Activated CD8-positive, alpha-beta memory T cell treated with anti-CD3 and anti-CD28 coated beads for 24 hours (primary cell): ENCODE results near the gene NUF2.
A peak's percentile ranks its signal among the peaks of the same experiment; 100 is the strongest.
"Not testable (repeated sequence)": the region's sequence is repeated elsewhere in the genome, so short reads cannot be mapped to it uniquely, and the experiment has no call there.

ENCODE experiments used
- DNase-seq: peaks from one replicate; pipeline ENCODE4 v3.0.0-alpha.2; 2020

The NUF2 gene

GRCh38 chr1:163321311-163322305, at the start of gene NUF2:
Gene NUF2 (plus strand): TSS chr1:163321954. CDS start chr1:163326052, 4,098 bp downstream.
- peak; percentile 99 for DNase-seq

- DNase-seq, result no peak
Measured at GRCh38 chr1:163273766-163274441, 47.9 kb upstream of the NUF2 start.

GRCh38 chr1:163275222-163275621, 46.5 kb upstream of the NUF2 start:
- no peak for DNase-seq

- DNase-seq, result no peak
Measured at GRCh38 chr1:163278602-163279001, 43.2 kb upstream of the NUF2 start.

- DNase-seq, result not testable (repeated sequence)
Measured at GRCh38 chr1:163284867-163285266, 36.9 kb upstream of the NUF2 start.

- DNase-seq, result no peak
Measured at GRCh38 chr1:163290025-163290640, 31.6 kb upstream of the NUF2 start.

- no peak for DNase-seq
Measured at GRCh38 chr1:163291461-163291860, 30.3 kb upstream of the NUF2 start.

GRCh38 chr1:163292153-163292552, 29.6 kb upstream of the NUF2 start:
- not testable (repeated sequence) for DNase-seq

- DNase-seq, result not testable (repeated sequence)
Measured at GRCh38 chr1:163293497-163293896, 28.3 kb upstream of the NUF2 start.

GRCh38 chr1:163295949-163296348, 25.8 kb upstream of the NUF2 start:
- no peak for DNase-seq

GRCh38 chr1:163296504-163297263, 25.1 kb upstream of the NUF2 start:
- DNase-seq, result no peak

- DNase-seq, result no peak
Measured at GRCh38 chr1:163298365-163298764, 23.4 kb upstream of the NUF2 start.

GRCh38 chr1:163300568-163300967, 21.2 kb upstream of the NUF2 start:
- no peak for DNase-seq

- no peak for DNase-seq
Measured at GRCh38 chr1:163303561-163303960, 18.2 kb upstream of the NUF2 start.

GRCh38 chr1:163305441-163305840, 16.3 kb upstream of the NUF2 start:
- DNase-seq, result no peak

- no peak for DNase-seq
Measured at GRCh38 chr1:163307479-163308171, 14.1 kb upstream of the NUF2 start.

GRCh38 chr1:163308811-163309210, 12.9 kb upstream of the NUF2 start:
- DNase-seq, result no peak

GRCh38 chr1:163315773-163316374, 5.9 kb upstream of the NUF2 start:
- DNase-seq, result no peak

- no peak for DNase-seq
Measured at GRCh38 chr1:163320891-163321290, 863 bp upstream of the NUF2 start.

GRCh38 chr1:163323339-163323738, 1.6 kb downstream of the NUF2 start:
- DNase-seq, result not testable (repeated sequence)

GRCh38 chr1:163331116-163331515, 9.4 kb downstream of the NUF2 start:
- DNase-seq, result no peak

- no peak for DNase-seq
Measured at GRCh38 chr1:163335216-163335615, 13.5 kb downstream of the NUF2 start.
